GM18511 (cell line): ENCODE results near the gene RGS3.

Experiments
- ATAC-seq: cut with Tn5 transposase; IDR thresholded peaks from one replicate; pipeline ENCODE4 v1.9.1; 2021; ENCODE audit warnings: mild to moderate bottlenecking, moderate library complexity; ENCODE audit not compliant: unreplicated experiment

The RGS3 gene

DNA sequence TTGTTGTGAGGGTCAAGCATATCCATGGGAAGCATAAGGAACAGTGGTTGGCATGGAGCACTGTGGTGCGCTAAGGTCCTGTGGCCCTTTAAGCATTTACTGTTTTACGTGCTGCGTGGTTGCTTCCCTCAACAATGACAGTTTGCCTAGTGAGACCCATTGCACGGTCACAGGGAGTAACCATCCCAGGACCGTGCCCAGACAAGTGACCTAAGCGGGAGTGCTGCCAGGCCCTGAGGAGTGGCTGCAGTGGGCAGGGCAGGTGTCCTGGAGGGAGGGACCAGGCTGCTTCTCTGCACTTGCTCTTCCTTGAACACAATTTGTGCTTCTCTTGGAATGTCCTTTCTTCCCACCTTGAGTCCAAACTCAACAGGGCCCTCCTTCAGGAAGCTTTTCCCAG, 64.6 kb downstream of the RGS3 start:
- no peak for ATAC-seq

GRCh38 chr9:113528811-113529210, 65.3 kb downstream of the RGS3 start:
- no peak for ATAC-seq

- no peak for ATAC-seq
Observed at GRCh38 chr9:113529336-113530009, 65.9 kb downstream of the RGS3 start.

DNA sequence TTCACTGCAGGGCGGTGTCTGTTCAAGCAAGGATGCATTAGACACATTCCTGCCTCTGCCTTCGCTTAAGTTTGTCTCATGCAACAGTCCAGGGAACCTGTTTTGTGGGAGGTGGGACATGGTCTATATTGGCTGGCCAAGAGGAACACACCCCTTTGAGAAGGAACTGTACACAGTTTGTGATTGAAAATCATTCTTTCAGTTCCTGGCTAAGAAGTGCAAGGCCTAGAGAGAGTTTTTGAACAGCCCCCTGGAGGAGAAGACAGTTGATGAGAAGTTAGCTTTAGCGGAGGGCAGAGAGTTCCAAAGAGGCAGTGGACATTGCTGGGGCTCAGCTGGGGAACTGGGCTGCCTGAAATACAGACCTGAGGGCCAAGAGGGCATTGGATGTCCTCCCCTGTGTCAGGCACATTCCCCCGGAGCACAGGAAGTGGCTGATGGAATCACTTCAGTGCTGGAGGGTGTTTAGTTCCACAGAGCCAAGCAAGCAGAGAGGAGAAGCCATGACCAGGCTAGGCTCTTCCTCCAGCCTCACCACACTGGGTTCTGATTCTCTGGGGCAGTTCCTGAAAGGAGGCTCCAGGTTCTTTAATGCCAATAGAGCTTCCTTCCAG, 66.6 kb downstream of the RGS3 start:
- no peak for ATAC-seq

DNA sequence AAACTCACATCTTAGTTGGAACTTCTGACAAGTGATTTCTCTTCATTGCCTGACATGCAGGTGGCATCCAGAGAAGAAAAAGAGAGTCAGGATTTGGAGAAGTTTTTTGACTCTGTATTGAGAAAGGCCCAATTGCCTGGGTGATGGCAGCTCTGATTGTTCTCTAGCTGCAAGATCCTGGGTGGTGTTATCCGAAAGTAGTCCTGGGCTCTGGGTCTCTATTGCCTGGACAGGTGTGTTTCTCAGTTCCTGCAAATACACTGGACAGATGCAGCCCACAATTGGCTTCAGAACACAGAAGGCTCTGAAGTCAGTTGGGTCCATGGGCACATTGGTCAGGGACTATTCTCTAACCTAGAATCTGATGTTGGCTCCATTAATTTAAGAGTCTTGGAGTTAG, 67.4 kb downstream of the RGS3 start:
- ATAC-seq = no peak

DNA sequence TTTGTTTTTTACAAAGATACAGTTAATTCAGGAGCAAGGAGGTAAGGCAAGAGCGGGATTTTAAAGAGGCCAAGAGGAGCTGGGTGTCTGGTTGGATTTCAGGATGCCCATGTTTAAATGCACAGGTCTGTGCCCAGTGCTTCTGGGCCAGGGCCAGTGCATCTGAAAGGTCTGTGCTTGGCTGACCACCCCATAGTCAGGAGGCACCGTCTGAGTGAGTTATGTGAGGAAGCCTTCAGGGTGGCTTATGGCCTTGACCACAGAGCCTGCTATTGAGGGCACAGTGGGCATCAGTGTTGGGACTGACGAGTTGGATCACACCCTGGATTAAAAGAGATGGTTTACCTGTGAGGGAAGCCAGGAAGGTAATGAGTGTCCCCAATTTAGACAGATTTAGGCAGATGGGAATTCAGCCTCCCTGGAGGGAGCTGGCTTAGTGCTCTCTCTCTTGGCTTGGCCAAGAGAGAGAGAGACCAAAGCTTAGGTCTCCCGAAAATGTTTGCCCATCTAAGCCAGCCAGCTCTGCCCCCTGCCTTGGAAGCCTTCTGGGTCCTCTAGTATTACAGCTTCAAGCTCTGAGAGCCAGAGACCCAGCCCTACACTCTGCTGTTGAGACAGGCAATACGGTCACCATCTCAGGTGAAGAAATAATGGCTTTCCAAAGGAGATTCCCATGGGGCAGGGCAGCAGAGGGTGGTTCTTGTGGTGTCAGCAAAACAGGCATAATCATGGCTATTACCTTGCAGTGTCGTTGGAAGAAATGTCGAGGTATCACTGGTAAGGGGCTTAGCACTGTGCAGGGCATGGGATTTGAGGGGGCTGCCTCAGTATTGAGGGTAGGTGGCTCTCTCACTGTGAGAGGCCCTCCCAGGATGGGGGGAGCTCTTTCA, 68.6 kb downstream of the RGS3 start:
- no peak for ATAC-seq

- ATAC-seq = no peak
Observed at GRCh38 chr9:113532809-113533190, 69.3 kb downstream of the RGS3 start.

DNA sequence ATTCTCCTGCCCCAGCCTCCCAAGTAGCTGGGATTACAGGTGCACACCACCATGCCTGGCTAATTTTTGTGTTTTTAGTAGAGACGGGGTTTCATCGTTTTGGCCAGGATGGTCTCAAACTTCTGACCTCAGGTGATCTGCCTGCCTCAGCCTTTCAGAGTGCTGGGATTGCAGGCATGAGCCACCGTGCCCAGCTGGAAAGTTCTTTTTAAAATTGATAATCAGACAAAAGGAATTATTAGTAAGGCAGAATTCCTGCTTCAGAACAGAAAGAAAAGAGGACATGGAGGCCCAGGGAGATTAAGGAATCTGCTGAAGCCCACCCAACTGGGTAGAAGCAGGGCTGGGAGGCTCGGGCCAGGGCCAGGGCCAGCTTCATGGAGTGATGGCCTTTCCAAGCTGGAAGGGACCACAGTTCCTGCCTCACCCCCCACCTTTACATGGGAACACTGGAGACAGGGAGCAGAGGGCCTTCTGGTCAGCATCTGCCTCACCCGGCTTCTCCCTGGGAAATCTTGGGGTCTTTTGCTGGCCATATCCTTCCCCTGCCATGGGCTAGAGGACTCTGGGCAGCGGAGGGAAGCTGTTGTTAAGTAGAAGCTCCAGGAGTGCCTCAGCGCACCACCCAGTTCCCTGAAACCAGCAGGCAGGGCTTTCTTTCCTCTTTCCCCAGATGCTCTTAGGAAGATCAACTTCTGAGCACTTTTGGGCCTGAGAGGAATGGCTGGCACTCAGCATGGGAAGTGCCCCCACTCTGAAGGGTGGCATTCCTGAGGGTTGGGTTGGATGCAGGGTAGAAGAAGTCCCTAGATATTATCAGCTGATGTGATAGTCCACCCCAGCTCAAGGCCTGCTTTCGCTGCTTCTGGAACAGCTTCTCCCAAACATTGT, 70.1 kb downstream of the RGS3 start:
- ATAC-seq = no peak

DNA sequence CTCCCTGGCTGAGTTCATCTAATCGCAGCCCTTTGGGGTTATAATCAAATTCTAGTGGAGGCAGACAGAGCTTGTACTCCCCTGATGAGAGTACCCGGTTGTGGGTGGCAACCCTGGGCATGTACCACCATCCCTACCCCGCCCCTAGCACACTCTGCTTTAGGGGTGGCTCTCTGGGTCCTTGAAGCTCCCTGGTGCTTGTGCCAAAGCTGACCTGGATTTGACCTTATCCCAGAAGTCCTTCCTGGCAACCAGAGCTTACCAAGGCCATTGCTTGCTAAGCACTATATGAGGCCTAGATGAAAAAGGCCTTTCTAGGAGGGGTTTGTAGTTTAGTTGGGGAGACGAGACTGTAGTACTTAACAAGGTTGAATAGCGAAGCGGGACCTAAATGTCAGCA, 72.2 kb downstream of the RGS3 start:
- ATAC-seq = no peak

GRCh38 chr9:113536166-113536482, 72.6 kb downstream of the RGS3 start:
- no peak for ATAC-seq

DNA sequence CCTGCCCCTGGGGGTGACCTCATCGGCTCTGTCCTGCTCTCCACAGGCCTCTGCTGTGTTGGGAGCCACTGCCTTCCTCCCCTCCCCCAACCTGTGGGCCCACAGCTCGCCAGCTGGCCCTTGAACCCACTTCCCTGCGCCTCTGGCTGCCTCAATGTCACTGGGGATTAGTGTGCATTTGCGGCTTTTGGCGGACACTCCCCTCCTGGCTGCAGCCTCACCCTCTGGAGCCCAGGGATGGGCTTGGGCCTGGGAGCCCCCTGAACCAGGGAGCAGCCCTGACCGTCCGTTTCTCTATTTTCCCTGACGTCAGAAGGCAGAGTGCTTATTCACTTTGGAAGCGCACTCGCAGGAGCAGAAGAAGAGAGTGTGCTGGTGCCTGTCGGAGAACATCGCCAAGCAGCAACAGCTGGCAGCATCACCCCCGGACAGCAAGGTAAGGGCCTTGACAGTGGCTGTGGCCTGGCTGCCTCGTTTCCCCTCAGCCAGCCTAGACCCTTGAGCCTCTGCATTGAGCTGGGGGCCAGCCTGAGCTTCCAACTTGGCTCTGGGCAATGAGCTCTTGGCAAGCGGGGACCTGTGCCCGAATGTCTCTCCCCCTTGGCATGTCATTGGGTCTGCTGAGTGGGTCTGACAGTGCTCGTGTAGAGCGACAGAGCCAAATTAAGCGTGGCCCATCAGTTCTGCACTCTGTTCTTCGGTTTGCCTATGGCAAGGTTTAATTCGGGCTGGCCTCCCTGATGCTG, 73.1 kb downstream of the RGS3 start:
- ATAC-seq = no peak

DNA sequence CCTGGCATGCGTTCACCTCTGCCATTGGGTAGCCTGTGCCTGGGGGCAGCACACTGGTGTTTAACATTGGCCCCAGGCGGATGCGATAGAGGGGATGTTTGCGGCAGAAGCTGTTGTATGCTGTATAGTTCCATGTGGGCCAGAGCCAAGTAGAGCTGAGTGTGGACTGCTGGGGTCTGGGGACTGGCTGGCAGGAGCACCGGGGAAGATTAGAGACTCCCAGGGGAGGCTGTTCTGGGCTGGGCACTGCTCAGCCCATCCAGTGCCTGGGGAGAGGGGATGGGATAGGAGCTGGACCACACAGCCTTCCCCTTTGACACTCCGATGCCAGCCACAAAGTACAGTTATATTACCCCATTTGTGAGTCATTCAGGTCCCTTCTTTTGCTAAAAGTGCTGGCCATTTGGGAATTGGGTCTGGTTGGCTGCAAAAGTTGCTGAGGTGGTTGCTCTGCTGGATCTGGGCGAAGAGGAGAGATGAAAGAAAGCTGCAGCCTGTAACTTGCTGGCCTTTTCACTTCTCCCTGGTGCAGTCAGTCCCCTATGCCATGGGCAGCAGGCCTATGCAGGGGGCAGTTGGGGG, 73.8 kb downstream of the RGS3 start:
- ATAC-seq = no peak

DNA sequence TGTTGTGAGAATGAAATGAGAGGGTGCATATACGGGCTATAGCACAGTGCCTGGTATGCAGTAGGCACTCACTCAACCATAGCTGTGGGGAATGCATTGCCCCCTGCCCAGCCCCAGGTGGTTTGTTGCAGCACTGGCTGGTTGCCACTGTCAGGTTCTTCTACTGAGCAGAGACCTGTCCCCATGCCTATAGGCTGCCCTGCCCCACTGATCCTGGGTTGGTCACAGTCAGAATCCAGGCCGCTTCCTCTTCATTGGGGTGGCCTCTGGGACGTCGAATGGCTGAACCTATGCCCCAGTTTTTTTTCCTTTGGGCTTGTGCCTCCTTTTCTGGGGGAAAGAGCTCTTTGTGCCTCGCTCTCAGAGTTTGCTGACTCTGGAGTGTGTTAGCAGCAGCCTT, 74.6 kb downstream of the RGS3 start:
- ATAC-seq = no peak

DNA sequence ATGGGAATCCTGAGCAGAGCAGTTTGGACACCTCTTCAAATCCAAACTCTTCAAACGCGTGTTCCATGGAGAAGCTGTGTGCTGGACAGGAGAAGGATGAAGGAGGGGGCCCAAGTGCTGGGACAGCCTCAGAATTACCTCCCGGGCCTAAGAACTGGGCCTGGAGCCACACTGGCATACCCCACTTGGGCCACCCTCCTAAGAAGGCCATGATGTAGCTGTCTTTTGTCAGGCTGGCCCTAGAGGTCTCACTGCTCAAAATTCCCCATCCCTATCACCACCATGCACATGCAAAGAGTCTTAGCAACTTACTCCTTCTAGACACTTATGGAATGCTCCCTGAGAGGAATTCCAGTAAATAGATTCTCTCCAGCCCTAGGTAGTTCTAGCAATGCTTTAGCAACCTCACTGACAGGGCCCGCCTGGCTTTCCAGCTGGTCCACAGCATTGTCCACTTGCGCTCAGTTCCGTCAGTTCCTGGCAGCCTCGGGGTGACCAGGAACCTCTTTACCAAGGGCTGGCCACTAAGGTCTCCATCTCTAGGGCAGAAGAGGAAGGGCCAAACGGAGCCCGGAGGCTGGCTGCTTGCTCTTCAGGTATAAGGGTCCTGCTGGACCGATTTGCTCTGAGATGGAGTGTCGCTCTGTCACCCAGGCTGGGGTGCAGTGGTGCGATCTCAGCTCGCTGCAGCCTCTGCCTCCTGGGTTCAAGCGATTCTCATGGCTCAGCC, 75.3 kb downstream of the RGS3 start:
- no peak for ATAC-seq

GRCh38 chr9:113540466-113540865, 76.9 kb downstream of the RGS3 start:
- ATAC-seq = no peak

GRCh38 chr9:113541019-113541900, 77.7 kb downstream of the RGS3 start:
- ATAC-seq = no peak

DNA sequence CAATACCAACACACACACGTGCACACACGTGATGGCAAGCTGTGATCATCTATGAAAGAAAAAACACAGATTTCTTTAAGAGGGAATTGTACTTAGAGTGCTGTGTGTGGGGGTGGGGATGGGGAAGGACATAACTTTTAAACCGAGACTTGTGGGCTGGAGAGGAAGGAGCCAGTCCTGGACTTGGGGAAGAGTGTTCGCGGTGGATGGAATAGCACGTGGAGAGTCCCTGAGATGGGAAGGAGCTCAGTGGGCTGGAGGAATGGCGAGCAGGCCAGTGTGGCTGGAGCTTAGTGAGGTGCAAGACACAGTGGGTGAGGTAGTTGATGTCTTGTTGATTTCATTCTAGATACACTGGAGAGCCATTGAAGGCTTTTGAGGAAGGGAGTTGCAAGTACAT, 78.5 kb downstream of the RGS3 start:
- no peak for ATAC-seq

DNA sequence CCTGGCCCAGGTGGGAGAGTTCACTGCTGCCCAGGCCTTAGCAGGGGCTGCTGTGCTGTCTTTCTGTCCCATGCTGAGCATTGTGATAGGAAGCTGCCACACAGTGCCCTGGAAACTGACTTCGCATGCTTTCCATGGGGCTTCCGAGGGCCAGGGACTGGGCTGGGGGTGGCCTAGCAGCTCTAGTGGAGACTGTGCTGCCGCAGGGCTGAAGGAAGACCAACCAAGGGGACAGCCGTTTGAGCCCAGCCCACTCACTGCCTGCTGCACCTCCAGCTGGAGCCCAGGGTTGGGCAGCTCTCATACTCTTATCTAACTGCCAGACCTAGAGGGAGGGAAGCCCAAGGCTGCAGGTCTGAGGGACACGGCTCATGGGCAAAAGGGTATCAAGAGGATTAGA, 79.2 kb downstream of the RGS3 start:
- no peak for ATAC-seq
